Peyer's patch (tissue), 4 donors: ENCODE results near the gene RRAD. TPM values are rescaled to one million over a fixed set of nuclear protein-coding genes. Genes with fewer than 3 reads are reported as not detected.

Source experiments
- DNase-seq, 3 donors: peaks; one replicate each; pipeline ENCODE4 v3.0.0-alpha.2; 2017 to 2019
- H3K27ac ChIP-seq, 4 donors: fragments of 200-600 bp; sonication (generic); one replicate each; pipeline ENCODE4 v1.5.1; 2016 to 2019
- H3K27me3 ChIP-seq, 2 donors: fragments of 200-600 bp; sonication (generic); one replicate each; pipeline ENCODE4 v1.5.1; 2019
- H3K36me3 ChIP-seq, 3 donors: fragments of 200-600 bp; sonication (generic); one replicate each; pipeline ENCODE4 v1.5.1; 2016 to 2019
- H3K4me1 ChIP-seq, 4 donors: fragments of 200-600 bp; sonication (generic); one replicate each; pipeline ENCODE4 v1.5.1; 2016 to 2019
- H3K4me3 ChIP-seq, 4 donors: fragments of 200-600 bp; sonication (generic); 1 replicate in 3 of 4; 2 replicates in 1 of 4; pipeline ENCODE4 v1.5.1; 2016 to 2019; ENCODE audit warnings: mild to moderate bottlenecking in 1 of 4
- H3K9me3 ChIP-seq, 4 donors: fragments of 200-600 bp; sonication (generic); one replicate each; pipeline ENCODE4 v1.5.1; 2016 to 2019; ENCODE audit warnings: mild to moderate bottlenecking in 1 of 4
- POLR2A ChIP-seq, 2 donors: fragments of 450-650 bp; IDR thresholded peaks; one replicate each; pipeline ENCODE4 v1.5.1; 2017; ENCODE audit warnings: antibody characterized with exemption in 2 of 2, mild to moderate bottlenecking in 2 of 2, moderate library complexity in 2 of 2
- total RNA-seq, 4 donors: library from RNA; depleted of rRNA; stranded (reverse); fragments of >200 nt; gene quantifications; one replicate each; pipeline ENCODE4 v1.1.0, GENCODE V29; 2016
- TF ChIP-seq, protein P1 (sequence below), 6 experiments: fragments of 450-650 bp in 4 of 6; fragments of 200-600 bp in 2 of 6; sonication (generic) in 1 of 6; IDR thresholded peaks; one replicate each; pipeline ENCODE4 v1.5.1; 2017 to 2019; ENCODE audit warnings: antibody characterized with exemption in 6 of 6, mild to moderate bottlenecking in 3 of 6, moderate library complexity in 1 of 6

RRAD gene
- total RNA-seq, 4 donors from 2014 or later: 0.53 to 4.1 (median 2.8) TPM

DNA sequence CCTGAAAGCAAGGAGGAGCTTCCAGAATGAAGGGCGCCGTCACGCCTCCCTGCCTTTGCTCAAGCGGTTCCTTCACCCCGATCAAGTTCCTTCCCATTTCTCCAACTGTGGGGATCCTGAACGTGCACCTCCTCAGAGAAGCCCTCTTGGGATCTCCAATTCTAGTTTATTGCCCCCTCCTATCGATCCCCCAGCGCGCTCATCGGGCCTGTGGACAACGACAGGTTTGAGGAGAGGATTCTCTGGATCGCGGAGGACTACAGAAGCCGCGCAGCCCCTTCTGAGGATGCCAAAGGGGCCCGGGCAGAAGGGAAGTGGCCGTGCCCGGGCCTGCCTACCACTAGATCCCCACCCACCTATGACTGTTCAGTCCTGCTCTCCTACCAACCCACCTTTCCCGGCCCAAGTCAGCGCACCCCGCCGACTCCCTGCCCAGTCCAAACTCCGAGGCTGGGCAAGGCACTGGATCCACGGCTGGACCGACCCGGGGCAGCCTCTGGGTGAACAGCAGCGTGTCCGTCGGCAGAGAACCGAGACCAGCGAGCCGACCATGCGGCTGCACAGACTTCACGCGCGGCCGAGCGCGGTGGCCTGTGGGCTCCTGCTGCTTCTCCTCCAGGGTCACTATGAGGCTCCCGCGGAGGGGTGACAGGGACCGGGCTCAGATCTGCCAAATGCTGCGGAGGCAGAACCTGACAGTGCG is 22.9 kb upstream of the RRAD start:
- Histone ChIP-seq H3K27me3 (no peaks in the 10 kb centered on the region), H3K4me1 (peaks cover 0 to 14% (median 8%) of the 10 kb centered on the region in 4 donors), H3K9me3 (no peaks in the 10 kb centered on the region), H3K27ac (peak overlapping the region in 3 of 4 donors; percentile 25 to 61 (median 27)), H3K4me3 (peak overlapping the region; percentile 19 to 56 (median 52)), H3K36me3 (peaks cover 0 to 6% (median 0%) of the 10 kb centered on the region in 3 donors)
- TF ChIP-seq POLR2A (IDR thresholded peaks at IDR 0.05): peak; percentile 34 to 36
- TF ChIP-seq, protein P1, sequence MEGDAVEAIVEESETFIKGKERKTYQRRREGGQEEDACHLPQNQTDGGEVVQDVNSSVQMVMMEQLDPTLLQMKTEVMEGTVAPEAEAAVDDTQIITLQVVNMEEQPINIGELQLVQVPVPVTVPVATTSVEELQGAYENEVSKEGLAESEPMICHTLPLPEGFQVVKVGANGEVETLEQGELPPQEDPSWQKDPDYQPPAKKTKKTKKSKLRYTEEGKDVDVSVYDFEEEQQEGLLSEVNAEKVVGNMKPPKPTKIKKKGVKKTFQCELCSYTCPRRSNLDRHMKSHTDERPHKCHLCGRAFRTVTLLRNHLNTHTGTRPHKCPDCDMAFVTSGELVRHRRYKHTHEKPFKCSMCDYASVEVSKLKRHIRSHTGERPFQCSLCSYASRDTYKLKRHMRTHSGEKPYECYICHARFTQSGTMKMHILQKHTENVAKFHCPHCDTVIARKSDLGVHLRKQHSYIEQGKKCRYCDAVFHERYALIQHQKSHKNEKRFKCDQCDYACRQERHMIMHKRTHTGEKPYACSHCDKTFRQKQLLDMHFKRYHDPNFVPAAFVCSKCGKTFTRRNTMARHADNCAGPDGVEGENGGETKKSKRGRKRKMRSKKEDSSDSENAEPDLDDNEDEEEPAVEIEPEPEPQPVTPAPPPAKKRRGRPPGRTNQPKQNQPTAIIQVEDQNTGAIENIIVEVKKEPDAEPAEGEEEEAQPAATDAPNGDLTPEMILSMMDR (IDR thresholded peaks at IDR 0.05): no peak
- peak in 2 of 3 donors; percentile 74 to 82 for DNase-seq

DNA sequence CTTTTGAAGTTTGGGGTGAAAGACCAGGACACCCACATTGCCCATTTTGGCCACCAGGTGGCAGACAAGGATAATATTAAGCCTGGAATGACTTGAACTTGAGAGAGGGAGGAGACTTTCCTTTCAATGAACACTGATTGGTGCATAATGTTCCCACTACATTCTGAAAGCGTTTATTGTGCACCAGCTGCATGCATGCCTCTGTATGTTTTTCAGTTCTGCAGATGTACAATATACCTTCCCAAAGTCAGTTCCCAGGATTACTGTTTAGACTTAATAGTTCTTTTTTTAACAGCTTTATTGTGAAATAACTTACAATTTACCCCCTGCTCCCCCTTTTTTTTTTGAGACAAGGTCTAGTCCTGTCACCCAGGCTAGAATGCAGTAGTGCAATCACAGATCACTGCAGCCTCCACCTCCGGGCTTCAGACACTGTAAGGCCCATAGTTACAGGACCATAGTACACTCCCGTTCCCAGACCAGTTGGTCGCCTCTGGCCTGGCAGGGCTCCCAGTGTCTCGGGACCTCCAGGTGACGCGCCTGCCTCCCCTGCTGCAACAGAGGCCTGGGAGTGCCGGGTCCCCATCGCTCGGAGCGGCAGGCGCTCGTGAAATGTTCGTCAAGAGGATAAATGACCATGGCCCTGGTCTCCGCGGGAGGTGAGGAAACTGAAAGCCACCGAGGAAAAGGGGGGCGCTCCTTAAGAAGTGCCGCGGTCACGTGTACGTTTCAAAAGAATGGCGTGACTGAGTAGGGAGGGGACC is 22.1 kb upstream of the RRAD start:
- peak; percentile 85 to 96 (median 89) for DNase-seq
- H3K27me3 ChIP-seq: no peaks in the 10 kb centered on the region
- TF ChIP-seq POLR2A (IDR thresholded peaks at IDR 0.05): no peak
- TF ChIP-seq, protein P1 (IDR thresholded peaks at IDR 0.05): peak; percentile 85 to 98 (median 96)
- H3K9me3 ChIP-seq: no peaks in the 10 kb centered on the region
- peak overlapping the region in 3 of 4 donors; percentile 10 to 48 (median 25) for H3K27ac ChIP-seq
- H3K4me1 ChIP-seq: peaks cover 0 to 14% (median 8%) of the 10 kb centered on the region in 4 donors
- H3K36me3 ChIP-seq: peaks cover 0 to 14% (median 0%) of the 10 kb centered on the region in 3 donors
- H3K4me3 ChIP-seq: peak overlapping the region; percentile 19 to 56 (median 52)

DNA sequence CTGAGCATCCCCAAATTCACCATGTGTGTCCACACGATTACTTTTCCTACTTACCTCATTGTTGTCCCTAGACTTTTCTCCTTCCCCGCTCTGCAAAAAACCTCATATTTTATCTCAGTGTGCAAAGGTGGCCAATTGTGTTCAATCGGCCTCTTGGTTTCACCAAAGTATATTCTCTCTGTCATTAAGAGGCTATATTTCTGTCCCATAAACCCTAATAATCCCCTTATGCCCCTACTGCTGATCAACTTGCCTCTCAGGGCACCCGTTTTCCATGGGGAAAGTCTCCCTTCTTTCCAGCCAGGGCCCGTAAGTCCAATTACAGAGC is 21.6 kb upstream of the RRAD start:
- TF ChIP-seq, protein P1 (IDR thresholded peaks at IDR 0.05): no peak
- TF ChIP-seq POLR2A (IDR thresholded peaks at IDR 0.05): no peak
- Histone ChIP-seq H3K27me3 (no peaks in the 10 kb centered on the region), H3K36me3 (peaks cover 0 to 20% (median 0%) of the 10 kb centered on the region in 3 donors), H3K27ac (no peak overlapping the region), H3K4me1 (peaks cover 0 to 14% (median 8%) of the 10 kb centered on the region in 4 donors), H3K9me3 (no peaks in the 10 kb centered on the region), H3K4me3 (no peak overlapping the region)
- DNase-seq: no peak

DNA sequence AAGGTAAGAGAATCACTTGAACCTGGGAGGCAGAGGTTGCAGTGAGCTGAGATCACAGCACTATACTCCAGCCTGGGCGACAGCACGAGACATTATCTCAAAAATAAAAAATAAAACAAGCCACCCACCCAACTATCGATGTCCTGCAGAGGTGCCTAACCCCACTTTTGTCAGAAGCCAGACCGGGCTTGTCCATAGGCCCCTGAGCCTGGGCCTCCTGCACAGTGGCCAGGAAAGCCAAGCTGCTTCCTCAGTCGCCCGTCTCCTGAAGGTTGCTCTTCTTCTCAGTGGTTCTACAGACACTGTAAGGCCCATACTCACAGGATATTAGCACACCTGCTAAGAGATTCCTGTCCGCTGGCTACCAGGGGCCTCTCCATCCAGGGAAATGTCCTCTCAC is 21.2 kb upstream of the RRAD start:
- H3K4me1 ChIP-seq: peaks cover 0 to 14% (median 8%) of the 10 kb centered on the region in 4 donors
- no peak overlapping the region for H3K27ac ChIP-seq
- no peaks in the 10 kb centered on the region for H3K9me3 ChIP-seq
- peaks cover 0 to 24% (median 0%) of the 10 kb centered on the region in 3 donors for H3K36me3 ChIP-seq
- no peak for DNase-seq
- H3K4me3 ChIP-seq: no peak overlapping the region
- no peak for TF ChIP-seq POLR2A (IDR thresholded peaks at IDR 0.05)
- TF ChIP-seq, protein P1 (IDR thresholded peaks at IDR 0.05): no peak
- no peaks in the 10 kb centered on the region for H3K27me3 ChIP-seq

DNA sequence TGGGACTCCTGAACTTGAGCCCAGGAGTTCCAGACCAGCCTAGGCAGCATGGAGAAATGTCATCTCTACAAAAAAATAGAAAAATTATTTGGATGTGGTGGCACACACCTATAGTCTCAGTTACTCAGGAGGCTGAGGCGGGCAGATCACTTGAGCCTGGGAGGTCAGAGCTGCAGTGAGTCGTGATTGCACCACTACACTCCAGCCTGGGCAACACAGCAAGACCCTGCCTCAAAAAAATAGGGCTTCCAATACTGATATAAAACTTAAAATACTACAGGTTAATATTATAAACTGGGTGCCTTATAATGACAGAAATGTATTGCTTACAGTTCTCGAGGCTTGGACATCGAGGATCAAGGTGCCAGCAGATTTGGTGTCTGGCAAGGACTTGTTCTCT is 20.6 kb upstream of the RRAD start:
- Histone ChIP-seq H3K27ac (no peak overlapping the region), H3K36me3 (peaks cover 0 to 30% (median 3%) of the 10 kb centered on the region in 3 donors), H3K9me3 (no peaks in the 10 kb centered on the region), H3K4me1 (peaks cover 0 to 17% (median 8%) of the 10 kb centered on the region in 4 donors), H3K4me3 (no peak overlapping the region), H3K27me3 (no peaks in the 10 kb centered on the region)
- DNase-seq: no peak
- TF ChIP-seq, protein P1 (IDR thresholded peaks at IDR 0.05): no peak
- no peak for TF ChIP-seq POLR2A (IDR thresholded peaks at IDR 0.05)
